Type B pancreatic cell (in vitro differentiated cells): ENCODE data around the gene ESYT3. TPM values are rescaled to one million over a fixed set of nuclear protein-coding genes. Genes with fewer than 3 reads are reported as not detected.
"Not testable (repeated sequence)": the region's sequence is repeated elsewhere in the genome, so short reads cannot be mapped to it uniquely, and the experiment has no call there.

Experiments used
- DNase-seq: peaks from one replicate; pipeline ENCODE4 v3.0.0; 2021; ENCODE audit warnings: mixed read lengths; ENCODE audit not compliant: unreplicated experiment; ENCODE audit errors: extremely low spot score
- H3K27ac Mint-ChIP-seq: 2 replicates; pipeline ENCODE4 v1.8.0; 2021; ENCODE audit warnings: mild to moderate bottlenecking, mixed read lengths
- H3K27me3 Mint-ChIP-seq: 2 replicates; pipeline ENCODE4 v1.8.0; 2021; ENCODE audit warnings: mixed read lengths
- H3K36me3 Mint-ChIP-seq: 2 replicates; pipeline ENCODE4 v1.8.0; 2021; ENCODE audit warnings: mixed read lengths
- H3K4me1 Mint-ChIP-seq: one replicate; pipeline ENCODE4 v1.8.0; 2021; ENCODE audit warnings: mixed read lengths; ENCODE audit not compliant: unreplicated experiment
- H3K4me3 Mint-ChIP-seq: 2 replicates; pipeline ENCODE4 v1.8.0; 2021; ENCODE audit warnings: mild to moderate bottlenecking, mixed read lengths
- H3K9me3 Mint-ChIP-seq: 2 replicates; pipeline ENCODE4 v1.8.0; 2021; ENCODE audit warnings: mixed read lengths
- CTCF ChIP-seq: fragments of 200-600 bp; sonication (generic); conservative IDR thresholded peaks from 2 replicates; pipeline ENCODE4 v1.5.0; 2021; ENCODE audit warnings: antibody characterized with exemption, mild to moderate bottlenecking
- total RNA-seq: library from RNA; stranded (reverse); gene quantifications from 2 replicates; pipeline ENCODE4 v1.2.1, GENCODE V29; 2021; ENCODE audit warnings: low replicate concordance

Gene ESYT3
- total RNA-seq, 1 donor from 2014 or later = 2.0 TPM

GRCh38 chr3:138513090-138513843 lies 78.9 kb downstream of the ESYT3 start:
- TF ChIP-seq CTCF = no peak
- no peak overlapping the region for H3K4me3 Mint-ChIP-seq
- H3K27ac Mint-ChIP-seq = no peak overlapping the region
- H3K4me1 Mint-ChIP-seq = peaks cover 3% of the 10 kb centered on the region
- no peak for DNase-seq
- H3K9me3 Mint-ChIP-seq = peaks cover 4% of the 10 kb centered on the region
- H3K27me3 Mint-ChIP-seq = no peaks in the 10 kb centered on the region
- peaks cover 21% of the 10 kb centered on the region for H3K36me3 Mint-ChIP-seq

DNA sequence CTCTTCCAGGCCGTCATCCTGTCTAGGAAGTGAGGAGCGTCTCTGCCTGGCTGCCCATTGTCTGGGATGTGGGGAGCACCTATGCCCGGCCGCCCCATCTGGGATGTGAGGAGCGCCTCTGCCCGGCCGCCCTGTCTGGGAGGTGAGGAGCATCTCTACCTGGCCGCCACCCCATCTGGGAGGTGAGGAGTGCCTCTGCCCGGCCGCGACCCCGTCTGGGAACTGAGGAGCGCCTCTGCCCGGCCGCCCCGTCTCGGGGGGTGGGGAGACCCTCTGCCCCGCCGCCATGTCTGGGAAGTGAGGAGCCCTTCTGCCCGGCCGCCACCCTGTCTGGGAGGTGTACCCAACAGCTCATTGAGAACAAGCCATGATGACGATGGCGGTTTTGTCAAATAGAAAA lies 87.0 kb downstream of the ESYT3 start:
- not testable (repeated sequence) for DNase-seq, H3K9me3 Mint-ChIP-seq, H3K4me1 Mint-ChIP-seq, H3K4me3 Mint-ChIP-seq, H3K27ac Mint-ChIP-seq, H3K27me3 Mint-ChIP-seq
- peaks cover 29% of the 10 kb centered on the region for H3K36me3 Mint-ChIP-seq

Other genes with a start within 250 kb of the ESYT3 start
- 42.3 and 46.1 TPM in 2 replicates for gene ARMC8, start 247.3 kb upstream of the ESYT3 start, total RNA-seq
- gene NME9, start 104.8 kb upstream of the ESYT3 start, total RNA-seq = 0.40 and 3.7 TPM in 2 replicates
- 6.6 and 41.6 TPM in 2 replicates for gene MRAS, start 86.0 kb upstream of the ESYT3 start, total RNA-seq
- gene CEP70, start 159.6 kb downstream of the ESYT3 start, total RNA-seq = 22.8 and 44.3 TPM in 2 replicates
- gene FAIM, start 174.2 kb downstream of the ESYT3 start, total RNA-seq = 11.0 and 13.3 TPM in 2 replicates